Astrocyte (in vitro differentiated cells and primary cell): ENCODE measurements around the gene RMND5A.

ENCODE experiments used
- CTCF ChIP-seq: IDR thresholded peaks from 2 replicates; pipeline ENCODE4 v1.5.1; 2011; ENCODE audit warnings: low read depth, mild to moderate bottlenecking, inconsistent platforms, low read length, moderate library complexity; ENCODE audit not compliant: insufficient read depth
- EZH2 ChIP-seq: IDR thresholded peaks from 2 replicates; pipeline ENCODE4 v1.6.1; 2012; ENCODE audit warnings: mild to moderate bottlenecking, low read length, inconsistent platforms; ENCODE audit not compliant: insufficient read depth

- TF ChIP-seq EZH2 (no peak), CTCF (no peak)
Observed at GRCh38 chr2:86751778-86752177, 31.7 kb downstream of the RMND5A start.
